ENCODE measurements around the gene MEG3.

GRCh38 chr14:100822013-100822412, 3.9 kb upstream of the MEG3 start:
- no peak for TF ChIP-seq CTCF (IDR thresholded peaks at IDR 0.05)
- no peak for TF ChIP-seq POLR2A (IDR thresholded peaks at IDR 0.05)

All from thyroid gland (tissue), 4 donors.